Fibroblast of the aortic adventitia (primary cell): ENCODE results near the gene CREG1. TPM values are rescaled to one million over a fixed set of nuclear protein-coding genes. Genes with fewer than 3 reads are reported as not detected.

ENCODE experiments used
- DNase-seq: peaks from one replicate; pipeline ENCODE4 v3.0.0-alpha.2; 2010; ENCODE audit warnings: low read depth
- H3K4me3 ChIP-seq: 2 replicates; pipeline ENCODE4 v1.5.1; 2011; ENCODE audit warnings: low read depth, mild to moderate bottlenecking, control low read depth, low read length, moderate library complexity
- total RNA-seq: library from RNA; depleted of rRNA; stranded (reverse); fragments of >200 nt; gene quantifications from 2 replicates; pipeline ENCODE4 v1.2.3, GENCODE V29; 2012; ENCODE audit warnings: low replicate concordance
- TF ChIP-seq, protein P1 (sequence below): IDR thresholded peaks from 2 replicates; pipeline ENCODE4 v1.5.1; 2011; ENCODE audit warnings: mild to moderate bottlenecking, low read length, control low read depth, inconsistent platforms; ENCODE audit not compliant: insufficient read depth

Gene CREG1
- total RNA-seq, 1 donor = 91.4 TPM

- DNase-seq = peak; percentile 42
- TF ChIP-seq, protein P1, sequence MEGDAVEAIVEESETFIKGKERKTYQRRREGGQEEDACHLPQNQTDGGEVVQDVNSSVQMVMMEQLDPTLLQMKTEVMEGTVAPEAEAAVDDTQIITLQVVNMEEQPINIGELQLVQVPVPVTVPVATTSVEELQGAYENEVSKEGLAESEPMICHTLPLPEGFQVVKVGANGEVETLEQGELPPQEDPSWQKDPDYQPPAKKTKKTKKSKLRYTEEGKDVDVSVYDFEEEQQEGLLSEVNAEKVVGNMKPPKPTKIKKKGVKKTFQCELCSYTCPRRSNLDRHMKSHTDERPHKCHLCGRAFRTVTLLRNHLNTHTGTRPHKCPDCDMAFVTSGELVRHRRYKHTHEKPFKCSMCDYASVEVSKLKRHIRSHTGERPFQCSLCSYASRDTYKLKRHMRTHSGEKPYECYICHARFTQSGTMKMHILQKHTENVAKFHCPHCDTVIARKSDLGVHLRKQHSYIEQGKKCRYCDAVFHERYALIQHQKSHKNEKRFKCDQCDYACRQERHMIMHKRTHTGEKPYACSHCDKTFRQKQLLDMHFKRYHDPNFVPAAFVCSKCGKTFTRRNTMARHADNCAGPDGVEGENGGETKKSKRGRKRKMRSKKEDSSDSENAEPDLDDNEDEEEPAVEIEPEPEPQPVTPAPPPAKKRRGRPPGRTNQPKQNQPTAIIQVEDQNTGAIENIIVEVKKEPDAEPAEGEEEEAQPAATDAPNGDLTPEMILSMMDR = no peak
- H3K4me3 ChIP-seq = no peak overlapping the region
Measured at GRCh38 chr1:167522246-167522645, 31.3 kb downstream of the CREG1 start.

DNA sequence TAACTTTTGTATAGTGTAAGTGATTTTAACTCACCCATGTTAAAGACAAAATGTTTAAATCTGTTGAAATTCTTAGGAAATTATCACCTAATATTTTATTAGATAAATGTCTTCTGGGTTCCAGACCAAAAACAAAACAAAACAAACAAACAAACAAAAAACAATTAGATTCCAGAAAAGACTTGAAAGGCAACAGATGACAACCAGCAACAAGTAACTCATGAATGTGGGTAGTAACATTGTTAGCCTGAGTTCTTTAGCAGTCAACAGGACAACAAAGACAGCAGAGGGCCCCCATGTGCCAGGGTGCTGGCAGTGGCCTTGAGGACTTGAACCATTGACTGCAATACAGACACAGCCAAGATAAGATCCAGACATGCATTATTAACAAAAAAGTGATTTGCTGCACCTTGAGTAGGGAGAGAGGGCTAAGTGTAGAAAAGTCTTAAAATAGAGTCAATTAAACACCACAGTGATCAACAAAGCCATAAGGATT lies 32.8 kb downstream of the CREG1 start:
- TF ChIP-seq, protein P1 = no peak

GRCh38 chr1:167518331-167518700 lies 35.2 kb downstream of the CREG1 start, which contains the start of gene CD247:
CD247 (minus strand) TSS chr1:167518529; CDS start chr1:167518465, 64 bp downstream.
- DNase-seq = no peak
- no peak within 1 kb of the TSS for H3K4me3 ChIP-seq
- TF ChIP-seq, protein P1 = no peak

More for the DNA sequence above, 32.8 kb downstream of the CREG1 start:
- H3K4me3 ChIP-seq = no peak overlapping the region
- DNase-seq = no peak

- TF ChIP-seq, protein P1 = no peak
- no peak for DNase-seq
- no peak overlapping the region for H3K4me3 ChIP-seq
Measured at GRCh38 chr1:167517535-167518330, 35.8 kb downstream of the CREG1 start.

DNA sequence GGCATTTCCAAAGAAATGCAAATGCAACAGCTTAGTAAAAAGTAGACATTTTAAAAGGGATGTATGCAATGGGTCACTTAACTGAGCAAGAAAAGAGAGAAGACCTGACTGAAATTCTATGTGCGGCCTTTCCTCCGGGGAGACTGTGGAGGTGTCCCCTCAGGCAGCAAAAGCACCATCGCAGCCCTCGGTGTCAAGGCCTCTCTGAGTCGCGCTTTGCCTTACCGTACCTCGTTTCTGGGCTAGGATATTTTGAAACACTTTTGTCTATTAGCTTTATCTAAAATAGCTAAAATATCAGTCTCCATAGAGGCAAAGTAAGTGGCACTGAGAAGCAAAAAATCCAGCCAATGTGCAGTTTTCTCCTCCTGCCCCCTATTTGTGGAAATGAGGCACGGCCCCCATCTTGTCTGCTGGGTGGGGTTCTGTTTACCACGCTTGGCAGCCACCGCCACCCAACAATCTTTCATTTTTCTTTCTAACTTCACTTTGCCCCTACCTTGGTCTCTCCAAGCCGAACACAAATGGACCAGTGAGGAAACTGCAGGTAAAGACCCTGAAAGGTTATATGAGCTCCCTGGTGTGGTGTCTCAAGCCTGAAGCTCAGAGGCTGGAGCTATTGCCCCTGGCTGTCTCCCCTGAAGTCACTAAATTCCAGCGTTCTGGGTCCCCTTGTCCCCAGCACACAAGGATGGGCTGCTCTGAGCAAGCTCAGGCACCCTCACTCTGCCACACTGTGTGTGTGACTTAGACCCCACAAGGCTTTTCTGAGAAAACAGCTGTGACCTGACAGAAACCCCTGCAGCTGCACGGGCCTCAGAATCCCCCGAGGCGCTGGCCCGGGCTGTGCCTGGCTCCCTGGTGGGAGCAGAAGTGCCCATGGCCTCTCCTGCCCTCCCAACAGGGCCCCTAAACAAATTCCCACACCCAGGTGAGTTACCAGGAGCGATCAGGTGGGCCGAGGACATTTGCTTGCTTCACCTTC lies 36.9 kb downstream of the CREG1 start:
- DNase-seq = no peak
- TF ChIP-seq, protein P1 = no peak
- H3K4me3 ChIP-seq = no peak overlapping the region

DNA sequence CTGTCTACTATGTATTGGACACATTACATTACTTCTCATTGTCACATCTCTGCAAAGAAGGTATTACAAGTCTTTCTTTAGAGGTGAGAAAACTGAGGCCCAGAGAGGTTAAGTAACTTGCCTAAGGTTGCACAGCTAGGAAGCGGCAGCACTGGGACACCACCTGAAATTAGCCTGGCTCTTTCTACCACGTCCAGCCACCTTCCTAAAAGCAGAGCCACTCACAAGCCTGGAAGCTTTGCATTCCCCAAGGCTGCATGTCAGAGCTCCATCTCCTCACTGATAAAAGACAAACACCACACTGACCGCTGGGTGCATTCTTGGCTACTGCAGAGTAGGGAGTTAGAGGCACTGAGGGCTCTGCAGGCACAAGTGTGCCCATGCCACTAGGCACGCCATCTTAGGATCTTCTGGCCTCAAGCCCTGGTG lies 37.7 kb downstream of the CREG1 start:
- no peak for DNase-seq
- TF ChIP-seq, protein P1 = no peak
- H3K4me3 ChIP-seq = no peak overlapping the region
